HG03520 (cell line): ENCODE data around the gene FBXO15.

ENCODE experiments used
- ATAC-seq: cut with Tn5 transposase; IDR thresholded peaks from one replicate; pipeline ENCODE4 v1.9.1; 2021; ENCODE audit warnings: mild to moderate bottlenecking, moderate library complexity; ENCODE audit not compliant: unreplicated experiment

FBXO15 gene

GRCh38 chr18:74064510-74064909, 83.1 kb downstream of the FBXO15 start:
- ATAC-seq = no peak

GRCh38 chr18:74063557-74063956, 84.1 kb downstream of the FBXO15 start:
- no peak for ATAC-seq

DNA sequence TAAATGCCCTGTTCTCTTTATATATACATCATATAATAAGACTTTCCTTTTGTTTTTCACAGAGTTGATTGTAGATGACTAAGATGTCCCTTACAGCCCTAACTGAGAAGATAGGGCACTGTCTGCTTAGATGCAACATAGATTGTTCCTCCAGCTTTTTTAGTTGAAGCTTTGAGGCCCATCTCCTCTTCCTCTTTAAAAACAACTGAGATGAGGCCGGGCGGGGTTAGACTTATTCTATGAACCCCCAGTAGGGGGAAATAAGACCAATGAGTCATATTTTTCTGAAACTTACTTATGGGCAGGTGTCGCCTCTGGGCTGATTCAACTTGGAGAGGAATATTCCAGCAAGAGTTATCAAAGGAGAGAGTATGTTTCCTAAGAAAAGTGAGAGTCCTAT, 84.6 kb downstream of the FBXO15 start:
- ATAC-seq = no peak

- ATAC-seq = no peak
Measured at GRCh38 chr18:74062037-74062436, 85.6 kb downstream of the FBXO15 start.

DNA sequence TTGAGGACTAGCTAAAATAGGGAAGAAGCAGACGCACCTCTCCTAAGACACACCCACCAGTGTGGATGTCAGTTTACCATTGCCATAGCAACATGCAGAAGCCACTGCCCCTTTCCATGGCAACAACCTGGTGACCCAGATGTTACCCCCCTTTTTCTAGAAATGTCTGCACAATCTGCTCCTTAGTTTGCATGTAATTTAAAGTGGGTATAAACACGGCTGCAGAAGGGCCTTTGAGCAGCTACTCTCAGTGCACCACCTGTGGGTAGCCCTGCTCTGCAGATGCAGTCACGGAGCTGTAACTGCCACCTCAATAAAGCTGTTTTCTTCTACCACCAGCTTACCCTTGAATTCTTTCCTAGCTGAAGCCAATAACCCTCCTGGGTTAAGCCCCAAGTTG, 87.1 kb downstream of the FBXO15 start:
- no peak for ATAC-seq

DNA sequence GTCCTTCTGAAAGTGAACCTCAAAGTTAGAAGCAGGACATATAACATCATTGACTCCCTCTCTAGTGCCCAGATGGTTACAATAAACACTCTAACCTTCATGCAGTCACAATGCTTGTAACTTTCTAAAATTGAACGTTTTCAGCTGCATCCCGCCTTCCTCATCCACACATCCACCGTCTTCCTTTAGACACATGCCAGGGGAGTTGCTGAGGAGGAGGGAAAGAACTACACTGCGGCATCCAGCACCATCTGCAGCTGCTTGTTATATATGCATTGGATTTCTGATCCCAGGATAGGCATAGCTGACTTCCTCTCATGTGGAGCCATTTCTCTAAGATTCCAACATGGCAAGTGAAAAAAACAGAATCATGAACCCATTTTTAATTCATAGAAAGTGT, 96.8 kb downstream of the FBXO15 start:
- no peak for ATAC-seq

DNA sequence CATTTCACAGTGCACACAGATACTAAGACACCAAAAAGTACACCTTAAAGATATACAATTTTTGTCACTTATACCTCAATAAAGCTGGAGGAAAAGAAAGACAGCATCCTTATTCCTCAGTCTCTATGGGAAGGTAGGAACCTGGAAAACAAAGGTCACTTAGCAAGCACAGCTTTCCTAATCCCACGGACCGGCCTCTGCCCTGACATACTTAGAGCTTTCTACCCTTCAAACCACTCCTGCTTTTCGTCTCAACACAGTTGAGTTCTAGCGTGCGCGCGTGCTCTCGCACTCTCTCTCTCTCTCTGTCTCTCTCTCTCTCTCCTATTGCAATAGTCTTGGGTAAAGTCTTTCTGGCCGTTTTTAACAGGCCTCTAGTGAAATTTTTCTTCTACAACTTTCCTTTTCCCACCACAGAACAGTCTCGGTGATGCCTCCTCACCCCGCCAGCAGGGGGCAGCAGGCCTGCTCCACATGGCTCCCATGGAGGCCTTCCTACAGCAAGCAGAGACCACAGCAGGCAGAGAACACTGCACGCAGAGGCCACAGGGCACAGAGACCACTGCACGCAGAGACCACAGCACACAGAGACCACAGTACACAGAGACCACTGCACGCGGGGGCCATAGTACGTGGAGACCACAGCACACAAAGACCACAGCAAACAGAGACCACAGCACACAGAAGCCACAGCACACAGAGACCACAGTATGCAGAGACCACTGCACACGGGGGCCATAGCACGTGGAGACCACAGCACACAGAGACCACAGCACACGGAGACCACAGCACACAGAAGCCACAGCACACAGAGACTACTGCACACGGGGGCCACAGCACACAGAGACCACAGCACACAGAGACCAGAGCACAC, 106.9 kb downstream of the FBXO15 start:
- peak; percentile 84 for ATAC-seq

- no peak for ATAC-seq
Measured at GRCh38 chr18:74040008-74040407, 107.6 kb downstream of the FBXO15 start.

DNA sequence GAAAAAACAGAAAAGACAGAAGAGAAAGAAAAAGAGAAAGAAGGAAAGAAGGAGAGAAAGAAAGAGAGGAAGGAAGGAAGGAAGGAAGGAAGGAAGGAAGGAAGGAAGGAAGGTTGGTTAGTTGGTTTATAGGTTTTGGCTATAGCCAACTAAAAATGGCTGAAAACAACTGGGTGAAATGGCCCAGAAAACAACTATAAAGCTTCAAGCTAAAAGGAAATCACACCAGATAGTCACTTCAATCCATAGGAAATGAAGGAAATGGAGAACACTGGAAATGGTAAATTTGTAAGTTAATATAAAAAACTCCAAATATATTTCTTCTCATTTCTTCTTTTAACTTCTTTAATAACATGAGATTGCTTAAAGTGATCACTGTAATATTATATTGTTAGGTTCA, 118.5 kb downstream of the FBXO15 start:
- no peak for ATAC-seq
